MG63 (cell line): ENCODE results near the gene CHRDL1. TPM values are rescaled to one million over a fixed set of nuclear protein-coding genes. Genes with fewer than 3 reads are reported as not detected.
"Not testable (repeated sequence)": the region's sequence is repeated elsewhere in the genome, so short reads cannot be mapped to it uniquely, and the experiment has no call there.

Experiments used
- DNase-seq: peaks from one replicate; pipeline ENCODE4 v3.0.0-alpha.2; 2020
- H3K27me3 ChIP-seq: fragments of 250-450 bp; sonication (Bioruptor Pico); 2 replicates; pipeline ENCODE4 v1.5.1; 2020; ENCODE audit warnings: mild to moderate bottlenecking, moderate library complexity
- H3K36me3 ChIP-seq: fragments of 250-450 bp; sonication (Bioruptor Pico); 2 replicates; pipeline ENCODE4 v1.5.1; 2020; ENCODE audit warnings: mild to moderate bottlenecking, moderate library complexity
- H3K4me3 ChIP-seq: fragments of 250-450 bp; sonication (Bioruptor Pico); 2 replicates; pipeline ENCODE4 v1.5.1; 2020; ENCODE audit warnings: mild to moderate bottlenecking, moderate library complexity
- H3K9me3 ChIP-seq: fragments of 250-450 bp; sonication (Bioruptor Pico); 2 replicates; pipeline ENCODE4 v1.5.1; 2020; ENCODE audit warnings: mild to moderate bottlenecking, moderate library complexity
- total RNA-seq: library from RNA; depleted of rRNA; stranded (reverse); fragments of >200 nt; shearing (Covaris generic); gene quantifications from 2 replicates; pipeline ENCODE4 v1.2.3, GENCODE V29; 2014; ENCODE audit warnings: low replicate concordance; rRNA removed

The CHRDL1 gene
- total RNA-seq: 79.1 and 90.2 TPM in 2 replicates

GRCh38 chrX:110795645-110796406, at the start of gene CHRDL1:
Gene CHRDL1 (minus strand): TSS chrX:110795817. CDS start chrX:110792181, 3,636 bp downstream.
- Histone ChIP-seq H3K27me3 (no peaks in the 10 kb centered on the region), H3K9me3 (no peaks in the 10 kb centered on the region), H3K4me3 (peak within 1 kb of the TSS; percentile 52), H3K36me3 (peaks cover 4% of the 10 kb centered on the region; the same call in 1 of the 2 replicates)
- peak; percentile 80 for DNase-seq

- H3K4me3 ChIP-seq: no peak overlapping the region
- no peaks in the 10 kb centered on the region for H3K36me3 ChIP-seq
- H3K27me3 ChIP-seq: no peaks in the 10 kb centered on the region
- no peak for DNase-seq
- no peaks in the 10 kb centered on the region for H3K9me3 ChIP-seq
Observed at GRCh38 chrX:110836982-110837381, 41.4 kb upstream of the CHRDL1 start.

DNA sequence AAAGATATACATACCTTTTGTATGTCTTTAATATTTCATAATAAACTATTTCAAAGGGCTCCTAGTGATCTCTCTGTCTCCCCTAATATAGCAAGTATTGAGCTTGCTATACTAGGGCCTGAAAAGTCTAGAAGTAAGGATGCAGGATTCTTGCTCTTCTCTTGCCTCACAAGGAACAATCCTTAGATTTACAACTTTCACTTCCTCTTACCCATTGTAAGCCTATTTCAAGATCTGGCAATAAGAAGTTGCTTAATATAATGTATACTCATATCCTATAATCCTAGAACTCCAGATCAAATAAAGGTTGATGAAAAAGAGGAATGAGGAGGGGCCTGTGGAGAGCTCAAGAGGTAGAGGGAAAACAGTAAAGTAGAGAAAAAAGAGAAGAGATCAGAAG, 40.8 kb upstream of the CHRDL1 start:
- H3K9me3 ChIP-seq: no peaks in the 10 kb centered on the region
- no peak overlapping the region for H3K4me3 ChIP-seq
- no peaks in the 10 kb centered on the region for H3K27me3 ChIP-seq
- no peaks in the 10 kb centered on the region for H3K36me3 ChIP-seq
- no peak for DNase-seq

DNA sequence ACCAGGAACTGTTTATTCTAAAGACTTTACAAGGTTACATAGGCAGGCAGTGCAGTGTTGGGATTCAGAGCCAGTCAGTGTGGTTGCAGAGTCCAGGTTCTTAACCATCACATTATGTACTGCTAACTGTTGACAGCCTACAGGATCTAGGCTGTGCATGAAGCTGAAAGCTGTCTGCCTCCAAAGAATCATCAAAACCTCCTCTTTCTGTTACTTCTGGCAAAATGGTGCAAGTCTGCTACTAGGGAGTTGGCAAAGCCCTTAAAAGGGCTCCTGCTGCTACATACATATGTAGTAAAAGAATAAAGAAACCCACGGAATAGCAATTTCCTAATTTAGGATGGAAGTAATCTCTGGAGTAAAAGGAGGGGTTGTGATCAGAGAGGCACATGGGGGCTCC, 40.4 kb upstream of the CHRDL1 start:
- Histone ChIP-seq H3K4me3 (no peak overlapping the region), H3K27me3 (no peaks in the 10 kb centered on the region), H3K36me3 (no peaks in the 10 kb centered on the region), H3K9me3 (no peaks in the 10 kb centered on the region)
- DNase-seq: no peak

DNA sequence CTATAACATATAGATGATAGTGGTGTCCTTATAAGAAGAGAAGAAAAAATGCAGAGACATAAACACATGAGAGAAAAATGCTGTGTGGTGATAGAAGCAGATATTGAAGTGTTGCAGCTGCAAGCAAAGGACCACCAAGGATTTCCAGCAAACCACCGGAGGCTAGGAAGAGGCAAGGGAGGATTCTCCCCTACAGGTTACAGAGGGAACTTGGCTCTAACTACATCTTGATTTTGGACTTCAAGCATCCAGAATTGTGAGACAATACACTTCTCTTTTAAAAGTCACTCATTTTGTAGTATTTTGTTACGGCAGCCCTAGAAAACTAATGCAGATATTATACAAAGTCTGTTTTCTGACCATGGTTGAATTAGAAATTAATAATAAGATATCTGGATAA, 30.4 kb upstream of the CHRDL1 start:
- Histone ChIP-seq H3K4me3 (no peak overlapping the region), H3K9me3 (no peaks in the 10 kb centered on the region), H3K27me3 (no peaks in the 10 kb centered on the region), H3K36me3 (no peaks in the 10 kb centered on the region)
- no peak for DNase-seq

DNA sequence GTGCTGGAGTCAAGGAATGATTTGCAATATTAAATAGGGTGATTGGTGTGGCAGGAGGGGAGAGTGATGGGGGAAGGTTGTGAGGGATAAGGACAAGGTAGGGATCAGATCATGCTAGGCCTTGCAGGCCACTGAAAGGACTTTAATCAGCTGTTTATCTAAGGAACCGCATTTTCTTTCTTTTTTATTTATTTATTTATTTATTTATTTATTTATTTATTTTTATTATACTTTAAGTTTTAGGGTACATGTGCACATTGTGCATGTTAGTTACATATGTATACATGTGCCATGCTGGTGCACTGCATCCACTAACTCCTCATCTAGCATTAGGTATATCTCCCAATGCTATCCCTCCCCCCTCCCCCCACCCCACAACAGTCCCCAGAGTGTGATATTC, 20.9 kb upstream of the CHRDL1 start:
- H3K4me3 ChIP-seq, H3K36me3 ChIP-seq, H3K9me3 ChIP-seq, H3K27me3 ChIP-seq, DNase-seq: not testable (repeated sequence)

GRCh38 chrX:110806145-110806544, 10.5 kb upstream of the CHRDL1 start:
- Histone ChIP-seq H3K27me3 (no peaks in the 10 kb centered on the region), H3K9me3 (peaks cover 5% of the 10 kb centered on the region; the same call in 1 of the 2 replicates), H3K4me3 (no peak overlapping the region), H3K36me3 (no peaks in the 10 kb centered on the region)
- peak; percentile 87 for DNase-seq

GRCh38 chrX:110805303-110805702, 9.7 kb upstream of the CHRDL1 start:
- H3K27me3 ChIP-seq: no peaks in the 10 kb centered on the region
- no peak overlapping the region for H3K4me3 ChIP-seq
- no peak for DNase-seq
- no peaks in the 10 kb centered on the region for H3K36me3 ChIP-seq
- peaks cover 5% of the 10 kb centered on the region; the same call in 1 of the 2 replicates for H3K9me3 ChIP-seq

DNA sequence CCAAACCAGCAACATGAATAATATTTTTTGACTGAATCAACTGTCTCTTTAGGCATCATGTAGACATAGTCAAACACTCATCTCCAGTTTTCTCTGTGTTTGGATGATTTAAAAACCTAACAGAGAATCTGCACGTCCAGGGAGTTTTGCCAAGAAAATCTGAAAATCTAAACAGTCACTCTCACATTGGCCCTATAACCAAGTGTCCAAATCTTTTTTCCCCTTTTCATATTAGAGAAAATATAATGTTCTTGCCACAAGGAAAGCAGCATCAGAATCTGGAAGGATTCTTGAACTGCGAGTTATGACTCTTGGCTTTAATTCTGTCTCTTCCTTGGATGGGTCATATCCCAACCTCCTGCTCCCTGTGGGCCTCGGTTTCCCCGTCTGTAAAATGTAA, 8.8 kb upstream of the CHRDL1 start:
- Histone ChIP-seq H3K4me3 (no peak overlapping the region), H3K27me3 (no peaks in the 10 kb centered on the region), H3K36me3 (no peaks in the 10 kb centered on the region), H3K9me3 (peaks cover 5% of the 10 kb centered on the region; the same call in 1 of the 2 replicates)
- no peak for DNase-seq

- DNase-seq: peak; percentile 28
- Histone ChIP-seq H3K36me3 (no peaks in the 10 kb centered on the region), H3K9me3 (peaks cover 5% of the 10 kb centered on the region; the same call in 1 of the 2 replicates), H3K27me3 (no peaks in the 10 kb centered on the region), H3K4me3 (no peak overlapping the region)
Observed at GRCh38 chrX:110803506-110803905, 7.9 kb upstream of the CHRDL1 start.

- H3K36me3 ChIP-seq: peaks cover 4% of the 10 kb centered on the region; the same call in 1 of the 2 replicates
- peak overlapping the region; percentile 52 for H3K4me3 ChIP-seq
- H3K9me3 ChIP-seq: no peaks in the 10 kb centered on the region
- DNase-seq: no peak
- no peaks in the 10 kb centered on the region for H3K27me3 ChIP-seq
Observed at GRCh38 chrX:110796407-110796697, 735 bp upstream of the CHRDL1 start.

GRCh38 chrX:110794601-110795000, 1.0 kb downstream of the CHRDL1 start:
- H3K9me3 ChIP-seq: no peaks in the 10 kb centered on the region
- DNase-seq: no peak

DNA sequence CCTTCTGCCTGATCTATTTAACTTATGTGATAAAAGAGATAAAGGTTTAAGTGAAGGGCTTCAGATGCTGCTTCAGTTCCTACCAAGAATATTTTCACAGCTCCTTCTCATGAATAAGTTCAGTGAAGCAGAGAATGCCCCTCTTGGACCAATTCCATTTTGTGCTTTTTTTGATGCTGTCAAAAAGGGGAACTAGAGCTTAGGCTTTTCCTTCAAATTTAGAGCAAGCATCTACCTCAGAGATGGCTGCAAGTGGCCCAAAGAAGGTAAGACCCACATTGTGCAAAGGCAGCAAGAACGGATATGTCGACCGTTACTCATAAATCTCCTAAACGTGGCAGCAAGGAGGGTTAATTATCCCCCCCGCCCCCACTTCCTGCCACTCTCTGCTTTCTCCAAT, 4.5 kb downstream of the CHRDL1 start:
- no peaks in the 10 kb centered on the region for H3K27me3 ChIP-seq
- no peaks in the 10 kb centered on the region for H3K9me3 ChIP-seq
- no peak overlapping the region for H3K4me3 ChIP-seq
- no peak for DNase-seq
- H3K36me3 ChIP-seq: peaks cover 12% of the 10 kb centered on the region

More at GRCh38 chrX:110794601-110795000, 1.0 kb downstream of the CHRDL1 start:
- Histone ChIP-seq H3K36me3 (peaks cover 9% of the 10 kb centered on the region), H3K4me3 (peak overlapping the region; percentile 52), H3K27me3 (no peaks in the 10 kb centered on the region)

DNA sequence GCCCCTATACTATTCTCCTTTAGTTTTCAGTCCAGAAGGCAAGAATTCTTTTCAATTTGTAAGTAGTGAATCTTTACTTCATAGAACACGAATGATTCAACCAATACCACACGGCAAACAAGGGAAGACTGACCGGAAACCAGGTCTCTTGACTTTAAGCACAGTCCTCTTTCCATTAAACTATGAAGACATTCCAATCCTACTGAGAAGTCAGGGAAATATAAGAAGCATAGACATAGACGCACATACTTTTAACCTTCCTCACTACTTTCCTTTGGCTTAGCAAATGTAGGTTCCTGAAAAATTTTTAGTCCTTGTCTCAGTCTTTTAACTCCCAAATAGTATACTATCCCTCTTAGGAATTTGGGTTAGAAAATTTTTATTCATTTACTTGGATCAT, 9.1 kb downstream of the CHRDL1 start:
- Histone ChIP-seq H3K4me3 (no peak overlapping the region), H3K27me3 (no peaks in the 10 kb centered on the region), H3K9me3 (no peaks in the 10 kb centered on the region), H3K36me3 (peaks cover 8% of the 10 kb centered on the region)
- DNase-seq: no peak

DNA sequence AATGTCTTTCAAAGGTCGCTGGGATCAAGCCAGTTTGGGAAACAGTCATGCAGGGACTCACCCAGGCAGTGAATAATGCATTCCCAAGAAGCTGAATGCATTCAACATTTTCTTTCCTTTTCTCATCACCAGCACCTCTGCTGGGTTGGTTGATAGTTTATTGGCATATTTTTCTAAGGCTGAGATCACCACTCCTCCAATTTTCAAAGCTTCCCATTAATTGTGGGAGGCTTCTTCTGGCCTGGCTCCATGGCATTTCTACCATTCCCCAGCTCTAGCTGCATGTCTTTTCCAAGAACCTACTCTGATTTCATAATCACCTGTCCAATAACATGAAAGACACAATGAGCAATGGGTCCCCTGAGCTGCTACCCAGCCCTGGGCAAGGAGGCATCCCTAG, 35.8 kb downstream of the CHRDL1 start:
- peak; percentile 74 for DNase-seq
- Histone ChIP-seq H3K27me3 (no peaks in the 10 kb centered on the region), H3K36me3 (peaks cover 23% of the 10 kb centered on the region), H3K4me3 (no peak overlapping the region), H3K9me3 (0 out of 2 replicates have a peak, but pooled peaks cover 2% of the 10 kb centered on the region)

GRCh38 chrX:110758781-110759422, 36.7 kb downstream of the CHRDL1 start:
- H3K36me3 ChIP-seq: peaks cover 23% of the 10 kb centered on the region
- 0 out of 2 replicates have a peak, but pooled peaks cover 2% of the 10 kb centered on the region for H3K9me3 ChIP-seq
- H3K4me3 ChIP-seq: no peak overlapping the region
- no peaks in the 10 kb centered on the region for H3K27me3 ChIP-seq
- no peak for DNase-seq

DNA sequence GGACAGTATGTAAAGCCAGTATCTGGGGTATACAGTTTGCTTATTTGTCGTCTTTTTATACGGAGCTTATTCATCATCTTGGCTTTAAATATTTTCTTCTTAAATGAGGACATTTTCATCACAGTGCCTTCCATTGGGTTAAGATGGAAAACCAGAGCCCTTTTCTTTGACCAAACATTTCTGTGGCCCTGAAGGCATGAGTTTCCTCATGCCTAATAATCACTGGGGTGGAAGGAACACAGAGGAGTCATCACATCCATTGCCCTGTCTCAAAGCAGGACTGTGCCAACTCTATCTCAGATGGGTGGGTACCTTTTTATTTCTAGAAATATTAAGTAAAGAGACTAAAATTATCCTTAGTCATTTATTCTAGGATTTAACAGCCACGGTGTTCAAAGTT, 40.0 kb downstream of the CHRDL1 start:
- DNase-seq: peak; percentile 47
- Histone ChIP-seq H3K9me3 (0 out of 2 replicates have a peak, but pooled peaks cover 2% of the 10 kb centered on the region), H3K4me3 (no peak overlapping the region), H3K27me3 (no peaks in the 10 kb centered on the region), H3K36me3 (peaks cover 19% of the 10 kb centered on the region)

GRCh38 chrX:110755061-110755460, 40.6 kb downstream of the CHRDL1 start:
- 0 out of 2 replicates have a peak, but pooled peaks cover 2% of the 10 kb centered on the region for H3K9me3 ChIP-seq
- no peaks in the 10 kb centered on the region for H3K27me3 ChIP-seq
- H3K4me3 ChIP-seq: no peak overlapping the region
- peaks cover 19% of the 10 kb centered on the region for H3K36me3 ChIP-seq
- DNase-seq: peak; percentile 46
